ENCODE measurements around the gene ITIH3. TPM values are rescaled to one million over a fixed set of nuclear protein-coding genes. Genes with fewer than 3 reads are reported as not detected.

The ITIH3 gene
- total and polyA plus RNA-seq, 10 of the 15 experiments (the other 5 are each of a cell fraction or from before 2014, with no cell fraction given), result 0.07 to 0.17 (median 0.15) TPM; not detected in 7

- no peak for TF ChIP-seq ZNF687 (IDR thresholded peaks at IDR 0.05)
- TF ChIP-seq SMARCA5 (IDR thresholded peaks at IDR 0.05), result no peak
- no peak for TF ChIP-seq KLF5 (IDR thresholded peaks at IDR 0.05; ENCODE audit: partially characterized antibody)
- no peak for TF ChIP-seq SKIL (IDR thresholded peaks at IDR 0.05; ENCODE audit: low read depth, poor library complexity, severe bottlenecking)
- no peak for TF ChIP-seq ZNF384 (IDR thresholded peaks at IDR 0.05; ENCODE audit: borderline replicate concordance, low read depth, low read length)
- no peak for TF ChIP-seq BMI1 (IDR thresholded peaks at IDR 0.05; ENCODE audit: borderline replicate concordance)
Observed at GRCh38 chr3:52819936-52820335, 25.3 kb downstream of the ITIH3 start (continued).
